HEK293T (cell line): ENCODE measurements around the gene PFKFB1.

Experiments used
- ARNT ChIP-seq: fragments of 450-650 bp; IDR thresholded peaks from 2 replicates; pipeline ENCODE4 v1.6.1; 2017; ENCODE audit warnings: mild to moderate bottlenecking
- CTBP1 ChIP-seq: fragments of 450-650 bp; IDR thresholded peaks from 2 replicates; pipeline ENCODE4 v1.6.1; 2016; ENCODE audit warnings: borderline replicate concordance
- FOXA1 ChIP-seq: fragments of 450-650 bp; IDR thresholded peaks from 2 replicates; pipeline ENCODE4 v1.6.1; 2016; ENCODE audit warnings: mild to moderate bottlenecking
- FOXK2 ChIP-seq: fragments of 450-650 bp; IDR thresholded peaks from 2 replicates; pipeline ENCODE4 v1.6.1; 2016; ENCODE audit warnings: mild to moderate bottlenecking
- SP1 ChIP-seq: fragments of 450-650 bp; IDR thresholded peaks from 2 replicates; pipeline ENCODE4 v1.6.1; 2017

DNA sequence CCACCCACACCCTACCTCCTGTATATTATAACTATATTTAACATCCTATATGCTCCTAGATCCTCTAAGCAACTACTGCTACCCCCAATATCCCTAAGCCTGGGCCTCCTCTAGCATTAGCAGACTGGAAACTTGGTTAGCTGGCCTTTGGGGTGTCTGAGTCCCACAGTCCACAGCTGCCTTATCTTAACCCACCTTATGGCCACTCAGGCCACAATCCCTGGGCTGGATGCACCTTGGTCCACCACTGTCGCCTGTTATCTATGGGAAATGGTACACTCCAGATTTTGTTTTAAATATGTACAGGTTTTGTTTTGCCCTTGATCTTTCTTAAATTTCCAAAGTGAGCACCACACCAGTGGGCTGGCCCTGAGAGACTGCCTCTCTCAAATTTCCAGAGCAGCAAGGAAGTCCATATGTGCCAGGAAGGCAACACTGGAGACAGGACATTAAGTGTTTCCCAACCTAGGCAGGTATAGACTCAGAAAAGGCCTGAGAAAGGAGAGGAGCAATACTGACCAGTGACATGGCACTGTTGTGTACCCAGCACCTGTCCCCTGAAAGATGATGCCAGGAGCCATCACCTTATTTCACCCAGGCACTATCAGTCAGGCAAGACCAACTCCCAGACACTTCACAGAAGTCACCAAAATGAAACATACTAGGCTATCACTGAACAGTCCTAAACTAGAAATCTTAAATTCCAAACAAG lies 921 bp downstream of the PFKFB1 start:
- TF ChIP-seq SP1 = no peak
- no peak for TF ChIP-seq CTBP1
- TF ChIP-seq ARNT = no peak
- no peak for TF ChIP-seq FOXK2
- TF ChIP-seq FOXA1 = no peak
